H1 (cell line): ENCODE data around the gene SMPX.

Experiments
- CTCF ChIP-seq, 3 experiments: IDR thresholded peaks; 1 replicate in 2 of 3; 2 replicates in 1 of 3; pipeline versions ENCODE4 v1.5.1 to v1.6.1; 2011; ENCODE audit warnings: low read length in 3 of 3, mild to moderate bottlenecking in 3 of 3, inconsistent platforms in 2 of 3, low read depth in 1 of 3, moderate library complexity in 1 of 3; ENCODE audit not compliant: insufficient read depth in 1 of 3; ENCODE audit errors: control extremely low read depth in 1 of 3
- EP300 ChIP-seq, 2 experiments: IDR thresholded peaks; 1 replicate in 1 of 2; 2 replicates in 1 of 2; pipeline ENCODE4 v1.6.1; 2011 to 2012; ENCODE audit warnings: low read depth in 2 of 2, low read length in 2 of 2, mild to moderate bottlenecking in 2 of 2, borderline replicate concordance in 1 of 2, inconsistent platforms in 1 of 2, moderate library complexity in 1 of 2
- KDM5A ChIP-seq: fragments of 200-600 bp; IDR thresholded peaks from 2 replicates; pipeline ENCODE4 v1.7.1; 2012; ENCODE audit warnings: mild to moderate bottlenecking, low read length, inconsistent platforms, mixed read lengths
- PHF8 ChIP-seq: fragments of 200-600 bp; sonication (generic); conservative IDR thresholded peaks from 2 replicates; pipeline ENCODE4 v1.7.1; 2012; ENCODE audit warnings: low read depth, mild to moderate bottlenecking, inconsistent platforms, low read length, moderate library complexity
- POLR2A ChIP-seq, 2 experiments: IDR thresholded peaks; 1 replicate in 1 of 2; 2 replicates in 1 of 2; pipeline ENCODE4 v1.6.1; 2011; ENCODE audit warnings: low read depth in 2 of 2, low read length in 2 of 2, mild to moderate bottlenecking in 2 of 2; ENCODE audit errors: control extremely low read depth in 1 of 2
- RFX5 ChIP-seq: IDR thresholded peaks from 2 replicates; pipeline ENCODE4 v1.6.1; 2011; ENCODE audit warnings: low read depth, low read length, improper control_type of control experiment, borderline replicate concordance
- YY1 ChIP-seq: IDR thresholded peaks from 2 replicates; pipeline ENCODE4 v1.6.1; 2011; ENCODE audit warnings: low read depth, mild to moderate bottlenecking, low read length

GRCh38 chrX:21781976-21782375, 24.1 kb upstream of the SMPX start:
- TF ChIP-seq KDM5A = no peak
- no peak for TF ChIP-seq EP300 (IDR thresholded peaks at IDR 0.05; ENCODE audit: borderline replicate concordance in 1 of 2, low read depth in 2 of 2, low read length in 2 of 2)
- no peak for TF ChIP-seq CTCF (IDR thresholded peaks at IDR 0.05; ENCODE audit: control extremely low read depth in 1 of 3, insufficient read depth in 1 of 3, low read depth in 1 of 3, low read length in 3 of 3)
- no peak for TF ChIP-seq POLR2A (IDR thresholded peaks at IDR 0.05; ENCODE audit: control extremely low read depth in 1 of 2, low read depth in 2 of 2, low read length in 2 of 2)
- TF ChIP-seq RFX5 = no peak
- no peak for TF ChIP-seq YY1
- TF ChIP-seq PHF8 = no peak
